Measurements from ENCODE around the gene CCT7.

- TF ChIP-seq MAX (IDR thresholded peaks at IDR 0.05) (no peak), TEAD4 (IDR thresholded peaks at IDR 0.05) (no peak), EP300 (IDR thresholded peaks at IDR 0.05; ENCODE audit: borderline replicate concordance) (no peak), YY1 (IDR thresholded peaks at IDR 0.05; ENCODE audit: low read depth) (no peak), NFIC (IDR thresholded peaks at IDR 0.05) (no peak), CEBPB (IDR thresholded peaks at IDR 0.05) (no peak), USF1 (IDR thresholded peaks at IDR 0.05) (no peak), TAF1 (IDR thresholded peaks at IDR 0.05; ENCODE audit: low read depth) (no peak)
Measured at GRCh38 chr2:73292316-73292905, 58.3 kb downstream of the CCT7 start.

All from Ishikawa (cell line).